Hepatocyte (in vitro differentiated cells): Measurements from ENCODE around the gene NECAB2. TPM values are rescaled to one million over a fixed set of nuclear protein-coding genes. Genes with fewer than 3 reads are reported as not detected.

Experiments used
- DNase-seq: peaks from one replicate; pipeline ENCODE4 v3.0.0-alpha.2; 2016; ENCODE audit warnings: low spot score
- H2AFZ ChIP-seq: fragments of 200-600 bp; sonication (generic); 2 replicates; pipeline ENCODE4 v1.6.0; 2016; ENCODE audit warnings: antibody characterized with exemption, mild to moderate bottlenecking
- H3K27ac ChIP-seq: fragments of 200-600 bp; sonication (generic); 2 replicates; pipeline ENCODE4 v1.5.1; 2016; ENCODE audit warnings: mild to moderate bottlenecking
- H3K27me3 ChIP-seq: fragments of 200-600 bp; sonication (generic); 2 replicates; pipeline ENCODE4 v1.6.1; 2016
- H3K36me3 ChIP-seq: fragments of 200-600 bp; sonication (generic); replicated peaks from 2 replicates; pipeline ENCODE4 v1.5.1; 2016; ENCODE audit warnings: low read depth; ENCODE audit not compliant: insufficient read depth
- H3K4me1 ChIP-seq: fragments of 200-600 bp; sonication (generic); 2 replicates; pipeline ENCODE4 v1.5.1; 2016; ENCODE audit warnings: mild to moderate bottlenecking, moderate library complexity; ENCODE audit not compliant: insufficient read depth
- H3K4me2 ChIP-seq: fragments of 200-600 bp; sonication (generic); 2 replicates; pipeline ENCODE4 v1.6.0; 2016
- H3K4me3 ChIP-seq: fragments of 200-600 bp; sonication (generic); 2 replicates; pipeline ENCODE4 v1.5.1; 2016; ENCODE audit warnings: mild to moderate bottlenecking
- H3K79me2 ChIP-seq: fragments of 200-600 bp; sonication (generic); 2 replicates; pipeline ENCODE4 v1.6.0; 2017; ENCODE audit warnings: mild to moderate bottlenecking
- H3K9me2 ChIP-seq: fragments of 200-600 bp; sonication (generic); replicated peaks from 2 replicates; pipeline ENCODE4 v1.6.0; 2017; ENCODE audit warnings: mild to moderate bottlenecking; ENCODE audit not compliant: insufficient read depth
- H3K9me3 ChIP-seq: fragments of 200-600 bp; sonication (generic); 2 replicates; pipeline ENCODE4 v1.5.1; 2016; ENCODE audit warnings: low read depth, mild to moderate bottlenecking
- H4K20me1 ChIP-seq: fragments of 200-600 bp; sonication (generic); 2 replicates; pipeline ENCODE4 v1.6.0; 2016; ENCODE audit warnings: mild to moderate bottlenecking; ENCODE audit not compliant: insufficient read depth, poor library complexity, severe bottlenecking
- EZH2 ChIP-seq: fragments of 200-600 bp; sonication (generic); IDR thresholded peaks from 2 replicates; pipeline ENCODE4 v1.6.1; 2016; ENCODE audit warnings: antibody characterized with exemption, mild to moderate bottlenecking, borderline replicate concordance
- EZH2phosphoT487 ChIP-seq: fragments of 200-600 bp; sonication (generic); IDR thresholded peaks from one replicate; pipeline ENCODE4 v1.6.1; 2018; ENCODE audit warnings: antibody characterized with exemption, mild to moderate bottlenecking, low read depth, moderate library complexity; ENCODE audit not compliant: unreplicated experiment, severe bottlenecking
- WGBS: methylation state at CpG from one replicate; pipeline ENCODE4 v1.1.6; 2016; ENCODE audit warnings: low lambda C conversion rate; ENCODE audit errors: missing lambda C conversion rate; 5-methylcytosine and 5-hydroxymethylcytosine counted together
- polyA plus RNA-seq: library from polyadenylated mRNA; unstranded; fragments of >200 nt; fragmentation: Nextera tagmentation; extraction: Ambion mirVana; gene quantifications from 2 replicates; pipeline ENCODE4 v1.2.1, GENCODE V29; 2016
- total RNA-seq: library from RNA; depleted of rRNA; stranded (reverse); fragments of >200 nt; gene quantifications from 2 replicates; pipeline ENCODE4 v1.2.3, GENCODE V29; 2014
- TF ChIP-seq, protein P1 (sequence below): fragments of 200-600 bp; sonication (generic); IDR thresholded peaks from 2 replicates; pipeline ENCODE4 v1.5.1; 2016; ENCODE audit warnings: antibody characterized with exemption, mild to moderate bottlenecking; ENCODE audit not compliant: poor library complexity

Gene NECAB2
- total and polyA plus RNA-seq, 2 experiments from 2014 or later: 1.1 TPM; not detected in 1

DNA sequence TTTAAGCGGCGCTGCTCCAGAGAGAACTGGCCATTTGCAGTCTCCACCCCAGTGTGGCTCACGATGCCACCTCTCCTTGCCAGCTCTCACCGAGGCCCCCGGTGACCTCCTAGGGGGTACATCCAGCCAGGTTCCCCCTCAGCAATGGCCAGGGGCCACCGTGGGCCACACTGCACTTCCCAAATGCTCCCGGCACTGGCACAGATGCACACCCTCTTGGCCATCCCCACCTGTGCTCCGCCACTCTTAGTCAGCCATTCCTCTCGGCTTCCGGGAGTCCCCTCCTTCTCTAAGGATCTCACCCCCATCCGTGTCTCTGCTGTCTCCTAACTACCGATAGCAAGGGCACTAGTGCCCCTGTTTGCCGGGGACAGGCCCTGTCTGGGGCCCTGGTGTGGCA is 43.4 kb upstream of the NECAB2 start:
- H3K36me3 ChIP-seq: no peaks in the 10 kb centered on the region
- TF ChIP-seq, protein P1, sequence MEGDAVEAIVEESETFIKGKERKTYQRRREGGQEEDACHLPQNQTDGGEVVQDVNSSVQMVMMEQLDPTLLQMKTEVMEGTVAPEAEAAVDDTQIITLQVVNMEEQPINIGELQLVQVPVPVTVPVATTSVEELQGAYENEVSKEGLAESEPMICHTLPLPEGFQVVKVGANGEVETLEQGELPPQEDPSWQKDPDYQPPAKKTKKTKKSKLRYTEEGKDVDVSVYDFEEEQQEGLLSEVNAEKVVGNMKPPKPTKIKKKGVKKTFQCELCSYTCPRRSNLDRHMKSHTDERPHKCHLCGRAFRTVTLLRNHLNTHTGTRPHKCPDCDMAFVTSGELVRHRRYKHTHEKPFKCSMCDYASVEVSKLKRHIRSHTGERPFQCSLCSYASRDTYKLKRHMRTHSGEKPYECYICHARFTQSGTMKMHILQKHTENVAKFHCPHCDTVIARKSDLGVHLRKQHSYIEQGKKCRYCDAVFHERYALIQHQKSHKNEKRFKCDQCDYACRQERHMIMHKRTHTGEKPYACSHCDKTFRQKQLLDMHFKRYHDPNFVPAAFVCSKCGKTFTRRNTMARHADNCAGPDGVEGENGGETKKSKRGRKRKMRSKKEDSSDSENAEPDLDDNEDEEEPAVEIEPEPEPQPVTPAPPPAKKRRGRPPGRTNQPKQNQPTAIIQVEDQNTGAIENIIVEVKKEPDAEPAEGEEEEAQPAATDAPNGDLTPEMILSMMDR: no peak
- no peak for TF ChIP-seq EZH2
- TF ChIP-seq EZH2phosphoT487: no peak
- H3K4me2 ChIP-seq: no peak overlapping the region
- no peak overlapping the region for H3K27ac ChIP-seq
- H3K27me3 ChIP-seq: no peaks in the 10 kb centered on the region
- no peak for DNase-seq
- H3K4me3 ChIP-seq: no peak overlapping the region
- H3K79me2 ChIP-seq: no peaks in the 10 kb centered on the region
- 92% methylated on average over 13 of the region's 13 CpGs for WGBS
- no peaks in the 10 kb centered on the region for H4K20me1 ChIP-seq
- H3K4me1 ChIP-seq: peaks cover 4% of the 10 kb centered on the region
- no peak overlapping the region for H2AFZ ChIP-seq
- H3K9me3 ChIP-seq: no peaks in the 10 kb centered on the region
- H3K9me2 ChIP-seq: no peaks in the 10 kb centered on the region

DNA sequence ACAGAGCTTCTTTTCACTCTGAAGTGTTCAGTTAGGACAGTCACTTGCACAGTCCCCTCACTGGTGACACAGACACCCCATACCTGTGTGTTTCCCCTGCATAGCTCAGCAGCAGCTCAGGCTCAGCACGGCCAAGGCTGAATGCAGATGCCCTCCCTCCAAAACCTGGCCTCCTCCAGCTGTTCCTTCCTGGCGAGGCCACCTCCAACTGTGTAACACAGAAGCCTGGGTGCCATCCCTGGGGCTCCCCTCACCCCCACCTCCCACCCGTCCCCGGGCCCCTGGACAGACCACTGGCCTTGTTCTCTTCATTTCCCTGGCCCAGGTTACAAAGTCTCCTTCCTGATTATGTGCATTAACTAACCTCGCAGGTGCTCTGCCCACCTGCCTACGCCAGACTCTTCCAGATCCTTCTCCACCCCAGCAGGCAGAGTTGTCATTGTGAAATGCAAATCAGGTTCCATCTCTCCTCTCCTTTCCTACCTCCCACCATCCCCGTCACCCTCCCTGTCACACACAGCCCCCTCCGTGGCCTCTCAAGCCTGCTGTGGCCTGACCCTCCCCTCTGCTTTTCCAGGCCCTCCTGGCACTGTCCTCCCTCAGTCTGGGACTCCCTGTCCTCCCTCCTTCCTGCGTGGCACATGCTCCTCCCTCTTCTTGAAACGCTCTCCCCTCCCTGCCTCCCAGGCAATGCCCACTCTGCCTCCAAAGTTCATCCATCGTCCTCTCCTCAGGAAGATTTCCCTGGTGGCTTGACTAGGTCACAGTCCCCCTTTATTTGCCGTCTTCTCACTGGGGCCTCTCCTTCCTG is 42.7 kb upstream of the NECAB2 start:
- H3K9me3 ChIP-seq: no peaks in the 10 kb centered on the region
- H3K79me2 ChIP-seq: no peaks in the 10 kb centered on the region
- no peak overlapping the region for H2AFZ ChIP-seq
- H3K27me3 ChIP-seq: no peaks in the 10 kb centered on the region
- no peak for DNase-seq
- no peak for TF ChIP-seq EZH2
- TF ChIP-seq, protein P1: no peak
- no peak for TF ChIP-seq EZH2phosphoT487
- peaks cover 4% of the 10 kb centered on the region for H3K4me1 ChIP-seq
- H3K36me3 ChIP-seq: no peaks in the 10 kb centered on the region
- no peak overlapping the region for H3K27ac ChIP-seq
- H3K4me3 ChIP-seq: no peak overlapping the region
- no peaks in the 10 kb centered on the region for H4K20me1 ChIP-seq
- 96% methylated on average over 12 of the region's 12 CpGs for WGBS
- H3K9me2 ChIP-seq: no peaks in the 10 kb centered on the region
- no peak overlapping the region for H3K4me2 ChIP-seq

- no peaks in the 10 kb centered on the region for H4K20me1 ChIP-seq
- H3K27ac ChIP-seq: no peak overlapping the region
- no peak for TF ChIP-seq EZH2phosphoT487
- TF ChIP-seq, protein P1: no peak
- no peak for TF ChIP-seq EZH2
- WGBS: 68% methylated on average over 27 of the region's 27 CpGs
- H3K9me2 ChIP-seq: no peaks in the 10 kb centered on the region
- no peaks in the 10 kb centered on the region for H3K27me3 ChIP-seq
- DNase-seq: no peak
- no peaks in the 10 kb centered on the region for H3K36me3 ChIP-seq
- no peaks in the 10 kb centered on the region for H3K9me3 ChIP-seq
- H3K79me2 ChIP-seq: no peaks in the 10 kb centered on the region
- H3K4me3 ChIP-seq: no peak overlapping the region
- H3K4me2 ChIP-seq: no peak overlapping the region
- H2AFZ ChIP-seq: no peak overlapping the region
- H3K4me1 ChIP-seq: peaks cover 4% of the 10 kb centered on the region
These were observed 41.9 kb upstream of the NECAB2 start for GRCh38 chr16:83925957-83926725.
